ENCODE results near the gene LNX2. TPM values are rescaled to one million over a fixed set of nuclear protein-coding genes. Genes with fewer than 3 reads are reported as not detected.

LNX2 gene
- total RNA-seq: 8.1 TPM

DNA sequence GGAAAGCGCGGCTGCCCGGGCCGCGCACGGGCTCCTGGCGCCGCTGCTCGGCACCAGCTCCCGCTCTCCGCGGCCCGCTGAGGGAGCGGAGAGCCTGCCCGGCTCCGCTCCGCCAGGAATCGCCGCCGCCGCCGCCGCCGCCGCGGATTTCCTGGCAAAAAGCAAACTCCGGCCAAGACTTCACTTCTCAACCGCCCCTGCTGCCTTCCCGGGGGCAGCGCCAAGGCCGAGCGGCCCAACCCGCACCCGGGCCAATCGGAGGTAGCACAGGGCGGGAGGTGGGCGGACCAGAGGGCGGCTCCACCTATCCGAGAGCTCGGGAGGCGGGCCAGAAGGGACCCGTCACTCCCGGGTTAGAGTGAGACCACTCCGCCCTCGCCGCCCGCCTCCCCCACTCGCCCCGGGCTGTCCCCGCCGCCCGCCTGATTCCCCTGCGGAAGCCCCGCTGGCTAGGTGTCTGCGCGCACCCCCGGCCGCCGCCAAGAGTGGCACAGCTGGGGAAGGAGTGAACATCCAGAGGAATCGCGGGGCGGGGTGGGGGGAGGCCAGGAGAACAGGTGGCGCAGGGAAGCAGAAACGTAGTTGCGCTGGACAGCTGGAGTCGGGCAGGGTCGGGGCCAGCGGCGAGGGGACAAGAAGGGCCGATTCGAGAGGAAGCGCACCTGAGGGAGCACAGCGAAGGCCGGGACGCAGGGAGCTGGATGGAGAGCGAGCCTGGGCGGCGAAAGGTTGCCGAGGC lies at the start of gene LNX2:
LNX2 (minus strand) TSS at position 153 of the 739 bp plus-strand sequence. CDS start 38,826 bp downstream, outside the sequence.
- peak; percentile 97 for DNase-seq

DNA sequence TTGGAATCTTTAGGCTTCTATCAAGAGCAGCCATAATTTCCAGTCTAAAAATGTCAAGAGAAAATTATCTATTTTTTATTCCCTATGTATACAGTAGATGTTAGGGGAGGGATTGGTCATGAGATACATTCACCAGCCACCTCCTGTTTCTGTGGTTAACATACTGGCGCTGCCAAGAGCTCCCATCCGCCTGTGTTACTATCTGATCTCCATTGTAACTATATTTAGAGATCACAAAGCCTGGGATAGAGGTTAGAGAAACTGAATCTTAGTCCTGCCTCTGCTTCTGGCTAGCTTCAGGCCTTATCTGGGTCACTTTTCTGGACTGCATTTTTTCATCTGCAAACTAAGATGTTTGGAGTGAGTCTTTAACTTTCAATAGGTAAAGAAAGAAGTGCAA lies 47.6 kb upstream of the LNX2 start:
- DNase-seq: no peak

- no peak for DNase-seq
Measured at GRCh38 chr13:27666951-27667350, 46.6 kb upstream of the LNX2 start.

DNA sequence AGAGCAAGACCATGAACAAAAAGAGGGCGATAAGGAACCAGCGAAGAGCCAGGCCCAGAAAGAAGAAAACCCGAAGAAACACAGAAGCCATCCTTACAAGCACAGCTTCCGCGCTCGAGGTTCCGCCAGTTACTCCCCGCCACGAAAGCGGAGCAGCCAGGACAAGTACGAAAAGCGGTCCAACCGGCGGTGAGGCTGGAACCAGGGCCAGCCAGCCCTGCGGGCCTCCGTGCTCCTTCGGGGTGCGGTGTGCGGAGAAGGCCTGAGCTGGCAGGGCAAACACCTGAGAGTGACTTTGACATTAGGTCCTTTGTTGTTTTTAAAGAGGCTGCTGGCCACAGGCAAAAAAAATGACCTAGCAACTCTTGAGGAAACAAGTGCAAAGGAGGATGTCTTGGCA lies 45.4 kb upstream of the LNX2 start:
- no peak for DNase-seq

DNA sequence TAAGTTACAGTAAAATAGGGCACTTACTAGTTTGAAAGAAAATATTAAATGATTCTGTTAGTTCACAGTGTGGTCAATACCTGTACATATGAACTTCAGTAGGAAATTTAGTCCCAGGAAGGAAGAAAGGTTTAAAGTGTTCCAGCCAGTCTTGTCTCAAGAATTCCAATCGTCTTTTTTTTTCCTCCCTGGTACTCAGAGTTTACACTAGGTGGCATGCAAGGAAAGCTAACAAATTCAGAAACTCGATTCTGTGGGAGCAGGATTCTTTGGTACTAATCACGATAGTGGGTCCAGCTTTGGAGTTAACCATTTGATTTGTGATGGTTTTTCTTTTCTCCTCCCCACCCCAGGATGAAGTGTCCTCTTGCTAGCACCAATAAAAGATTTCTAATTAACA lies 45.0 kb upstream of the LNX2 start:
- no peak for DNase-seq

DNA sequence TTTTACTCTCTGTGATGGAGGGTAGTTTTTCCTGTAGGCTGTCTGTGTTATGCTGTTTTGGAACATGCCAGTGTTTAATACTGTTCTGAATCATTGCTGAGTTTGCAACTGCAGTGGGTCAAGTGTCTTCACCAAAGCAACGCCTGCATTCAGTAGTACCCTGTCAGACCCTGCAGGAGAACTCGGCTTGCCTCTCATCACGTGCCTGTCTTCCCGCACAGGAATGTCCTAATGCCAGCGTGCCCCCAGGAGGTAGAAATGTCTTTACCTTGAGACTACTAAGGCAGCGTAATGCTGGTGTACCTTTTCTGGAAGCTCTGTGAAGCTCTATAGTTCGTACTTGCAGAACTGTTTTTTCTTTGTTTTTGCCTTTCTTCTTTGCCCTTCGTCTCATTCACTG lies 43.6 kb upstream of the LNX2 start:
- no peak for DNase-seq

DNA sequence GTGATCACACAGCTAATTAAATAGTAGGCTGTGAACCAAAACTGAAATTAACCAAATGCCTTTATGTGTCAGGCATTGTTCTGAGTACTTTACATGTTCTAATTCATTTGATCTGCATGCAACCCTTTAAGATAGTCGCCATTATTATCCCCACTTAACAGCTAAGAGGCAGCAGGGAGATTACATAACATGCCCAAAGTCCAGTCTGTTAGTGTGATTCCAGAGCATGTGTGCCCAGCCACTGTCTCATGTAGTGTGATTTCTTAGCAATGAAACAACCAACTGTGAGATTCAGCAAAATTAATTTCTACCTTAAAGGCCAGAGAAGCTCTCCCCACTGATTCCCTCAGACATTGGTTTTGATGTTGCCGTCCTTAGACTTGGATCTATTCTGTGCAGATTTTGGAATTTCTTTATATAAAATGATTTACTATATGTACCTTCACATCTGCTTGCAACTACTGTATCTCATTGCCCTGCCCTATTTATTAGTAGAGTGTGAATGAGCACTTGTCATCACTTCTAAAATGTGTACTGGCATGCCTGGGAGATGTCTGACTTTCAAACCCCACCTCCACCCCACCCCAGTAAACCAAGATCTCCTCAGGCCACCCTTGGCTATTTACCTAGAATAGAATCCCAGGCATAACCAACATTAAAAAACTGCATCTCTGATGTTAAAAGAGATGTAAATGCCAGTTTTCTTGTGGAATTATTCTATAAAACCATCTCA lies 42.6 kb upstream of the LNX2 start:
- DNase-seq: no peak

DNA sequence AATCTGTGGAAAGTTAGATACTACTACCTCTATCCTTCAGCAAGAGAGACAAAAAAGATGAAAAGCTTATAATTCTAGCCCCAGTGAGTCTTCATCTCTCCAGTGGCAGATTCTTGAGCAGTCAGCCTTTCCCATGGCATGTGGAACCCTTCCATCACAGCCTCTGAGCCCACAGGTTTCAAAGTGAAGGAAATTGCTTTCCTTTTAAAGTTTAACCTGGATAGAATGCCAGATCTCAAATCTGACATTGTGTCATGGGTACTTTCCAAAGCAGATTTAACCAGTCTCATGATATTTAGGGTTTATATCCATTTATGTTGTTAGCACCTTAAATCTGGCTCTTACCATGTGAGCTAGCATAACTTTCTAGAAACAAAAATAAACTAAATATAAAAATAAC lies 40.7 kb upstream of the LNX2 start:
- DNase-seq: no peak

- no peak for DNase-seq
Measured at GRCh38 chr13:27660511-27660910, 40.2 kb upstream of the LNX2 start.

DNA sequence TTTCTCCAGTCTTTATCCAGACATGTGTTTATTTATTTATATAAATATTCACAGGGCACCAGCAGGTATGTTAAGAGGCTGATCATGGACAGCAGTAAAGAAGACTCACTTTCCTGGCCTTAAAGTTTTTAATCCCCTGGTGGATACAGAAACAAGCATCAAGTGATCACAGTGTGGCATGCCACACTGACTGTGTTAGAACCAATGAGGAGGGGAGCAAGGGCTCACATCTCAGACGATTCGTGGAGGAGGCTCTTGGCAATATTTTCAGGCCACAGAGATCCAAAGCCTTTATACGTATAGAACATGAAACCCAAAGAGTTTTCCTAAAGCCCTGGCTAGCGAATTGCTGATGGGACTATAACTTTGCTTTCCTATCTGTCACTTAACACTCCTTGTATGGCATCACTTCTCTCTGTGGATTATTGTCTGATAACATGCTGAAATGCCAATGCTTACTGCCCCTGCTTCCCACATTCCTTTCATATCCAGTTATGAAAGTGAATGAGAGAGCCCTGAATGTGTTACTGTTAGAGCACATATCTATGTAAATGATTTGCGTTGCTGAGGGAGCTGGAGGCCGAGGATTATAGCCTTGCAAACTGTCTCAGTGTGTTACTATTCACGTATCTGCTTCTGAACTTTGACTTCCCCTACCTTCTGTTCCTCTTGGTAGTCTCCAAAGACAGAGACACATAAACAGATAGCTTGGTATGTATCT lies 39.0 kb upstream of the LNX2 start:
- no peak for DNase-seq

DNA sequence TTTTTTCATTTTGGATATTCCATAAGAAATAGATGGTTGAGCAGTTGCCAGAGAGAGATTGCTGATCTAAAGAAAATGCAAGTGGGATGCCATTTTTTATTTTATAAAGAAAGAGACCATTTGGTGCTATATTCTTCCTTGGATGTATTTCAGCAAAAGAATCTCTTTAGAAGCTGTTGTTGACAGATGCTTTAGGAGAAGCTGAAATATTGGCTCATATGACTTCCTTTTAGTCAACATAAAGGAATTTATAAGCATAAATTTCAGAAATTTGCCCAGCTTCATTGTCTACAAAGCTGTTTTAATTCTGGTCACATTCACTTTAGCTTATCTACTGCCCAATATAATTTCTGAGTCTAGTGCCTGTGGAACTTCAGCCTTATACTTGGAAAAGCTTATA lies 38.2 kb upstream of the LNX2 start:
- DNase-seq: no peak

DNA sequence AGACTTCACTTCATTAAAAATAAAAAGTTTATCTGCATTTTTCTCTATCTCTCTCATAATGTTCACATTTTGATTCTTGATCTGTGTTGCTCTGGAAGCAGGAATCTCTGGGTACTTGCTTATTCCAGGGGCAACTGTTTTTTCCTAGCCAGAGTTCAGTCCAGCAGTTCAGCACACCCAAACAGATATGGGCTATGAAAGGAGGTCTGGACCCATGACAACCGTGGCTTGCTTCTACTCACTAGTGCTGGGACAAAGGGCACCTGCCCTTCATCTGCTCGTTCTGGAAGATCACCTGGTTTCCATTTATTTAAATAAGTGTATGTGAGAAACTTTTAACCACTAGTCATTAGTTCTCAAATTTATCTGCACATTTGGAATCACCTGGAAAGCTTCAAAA lies 37.4 kb upstream of the LNX2 start:
- DNase-seq: no peak

DNA sequence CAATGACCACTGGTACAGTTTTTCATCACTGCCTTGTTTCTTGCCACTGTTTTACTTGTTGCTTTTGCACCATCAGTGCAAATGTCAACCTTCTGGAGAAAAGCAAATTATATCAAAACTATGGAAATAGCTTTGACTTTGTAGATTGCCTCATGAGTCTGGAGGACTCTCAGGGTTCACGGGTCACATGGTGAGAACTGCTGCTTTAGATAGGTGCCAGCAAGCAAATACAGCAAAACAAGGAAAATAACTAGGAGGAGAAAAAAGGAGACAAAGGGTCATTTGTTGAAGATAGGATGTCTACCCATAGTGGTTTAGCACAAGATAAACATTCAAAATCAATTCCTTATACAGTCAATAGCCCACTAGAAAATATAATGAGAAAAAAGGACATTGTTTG lies 34.5 kb upstream of the LNX2 start:
- DNase-seq: no peak

DNA sequence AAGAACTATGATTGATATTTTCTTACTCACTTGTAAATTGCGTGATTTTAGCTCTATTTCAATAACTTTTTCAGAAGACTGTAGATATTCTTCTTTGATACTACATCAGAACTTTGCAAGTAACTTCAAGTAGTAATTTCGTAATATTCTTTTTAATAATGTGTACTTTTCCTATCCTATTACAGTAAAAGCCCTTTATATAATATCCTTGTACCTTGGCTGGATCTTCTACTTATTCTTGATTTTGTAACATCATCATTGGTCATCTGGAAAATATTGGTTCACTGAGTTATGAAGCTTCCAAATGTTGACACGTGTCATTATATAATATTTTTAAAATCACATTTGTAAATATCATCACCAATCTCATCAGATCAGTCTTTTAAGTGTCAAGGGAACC lies 33.7 kb upstream of the LNX2 start:
- DNase-seq: no peak

- DNase-seq: no peak
Measured at GRCh38 chr13:27650312-27650711, 30.0 kb upstream of the LNX2 start.

- DNase-seq: no peak
Measured at GRCh38 chr13:27644302-27644701, 24.0 kb upstream of the LNX2 start.

DNA sequence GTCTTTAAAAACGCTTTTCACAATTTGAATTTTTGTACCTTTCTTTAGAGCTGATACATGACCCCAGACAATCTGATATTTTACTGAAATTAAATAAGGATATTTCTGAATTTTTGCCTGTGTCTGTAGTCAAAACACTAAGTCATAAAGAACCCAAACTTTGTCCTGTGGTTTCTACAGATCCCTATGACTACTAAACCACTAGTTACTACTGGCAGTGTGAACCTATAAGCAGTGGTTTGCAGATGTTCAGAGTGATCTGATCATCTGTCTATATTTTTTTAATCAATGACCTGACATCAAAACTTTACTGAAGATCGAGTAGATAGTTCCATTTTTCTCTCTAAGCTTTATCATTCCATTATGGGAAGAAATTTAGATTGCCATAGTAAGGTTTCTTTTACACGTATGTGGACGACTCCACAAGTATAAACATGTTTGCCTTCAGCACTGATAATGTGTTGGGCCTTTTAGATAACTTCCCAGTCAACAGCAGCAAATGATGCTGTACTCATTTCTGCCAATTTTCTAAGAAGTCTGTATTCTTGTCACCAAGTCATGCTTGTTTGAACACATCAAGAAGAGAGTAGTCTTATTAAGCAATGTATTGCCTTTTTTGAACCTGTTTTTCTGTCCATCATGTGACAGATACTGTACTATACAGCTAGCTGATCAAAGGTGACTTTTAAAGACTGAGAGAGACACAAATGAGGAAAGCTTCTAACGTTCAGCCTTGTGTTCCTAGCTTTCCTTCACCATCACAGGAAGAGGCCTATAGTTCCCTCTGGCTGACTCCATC lies 23.2 kb upstream of the LNX2 start:
- DNase-seq: no peak

GRCh38 chr13:27641711-27642502 lies 21.6 kb upstream of the LNX2 start:
- DNase-seq: no peak

- no peak for DNase-seq
Measured at GRCh38 chr13:27639186-27639585, 18.9 kb upstream of the LNX2 start.

- no peak for DNase-seq
Measured at GRCh38 chr13:27638521-27638920, 18.2 kb upstream of the LNX2 start.

GRCh38 chr13:27638001-27638400 lies 17.7 kb upstream of the LNX2 start:
- DNase-seq: no peak

GRCh38 chr13:27637289-27637626 lies 16.9 kb upstream of the LNX2 start:
- no peak for DNase-seq

Data from occipital lobe (tissue), 2 donors.